HepG2 (cell line): Measurements from ENCODE around the gene PEX3. TPM values are rescaled to one million over a fixed set of nuclear protein-coding genes. Genes with fewer than 3 reads are reported as not detected.

Experiments used
- ATAC-seq: fragments of 200-7000 bp; cut with Tn5 transposase; 3 replicates; pipeline ENCODE4 v1.9.1; 2020; ENCODE audit warnings: mild to moderate bottlenecking, moderate library complexity
- BruUV-seq: library from RNA; stranded (reverse); fragments of 400-500 nt; replicated peaks from 2 replicates; lab custom pipeline; 2021; lab: Mats Ljungman, UMichigan
- CTCF ChIA-PET: fragments of 300-600 bp; formaldehyde crosslinking; extraction: SDS; loops from one replicate; lab custom pipeline; 2021; ENCODE audit warnings: low total read pairs, inconsistent platforms, low intra/inter-chr PET ratio; lab: Yijun Ruan, JAX
- POLR2A ChIA-PET: fragments of 350-600 bp; sonication (Branson Sonifier 250); formaldehyde crosslinking; loops from one replicate; lab custom pipeline; 2020; ENCODE audit warnings: antibody characterized with exemption, inconsistent platforms; lab: Yijun Ruan, JAX
- DNase-seq: peaks from one replicate; pipeline ENCODE4 v3.0.0-alpha.2; 2015; ENCODE audit warnings: low spot score
- FAIRE-seq: peaks from 3 replicates; lab custom pipeline; 2011; peaks lifted over from hg19 to GRCh38; lab: Jason Lieb, UNC
- H2AFZ ChIP-seq: one replicate; pipeline ENCODE4 v1.6.1; 2011; ENCODE audit warnings: low read length, inconsistent platforms
- H3K27ac ChIP-seq: fragments of 300-600 bp; 3 replicates; pipeline ENCODE4 v1.8.0; 2011; ENCODE audit warnings: mixed run types, mild to moderate bottlenecking, mixed read lengths, low read length, inconsistent platforms; ENCODE audit not compliant: insufficient read depth; ENCODE audit errors: extremely low read length
- H3K27me3 ChIP-seq, 2 experiments: fragments of 200-600 bp in 1 of 2; 2 replicates in 1 of 2; 3 replicates in 1 of 2; pipeline versions ENCODE4 v1.6.0 to v1.8.0; 2011; ENCODE audit warnings: low read length in 2 of 2, mild to moderate bottlenecking in 2 of 2, moderate library complexity in 2 of 2, inconsistent platforms in 1 of 2; ENCODE audit not compliant: insufficient read depth in 2 of 2, control insufficient read depth in 1 of 2
- H3K36me3 ChIP-seq, 2 experiments: fragments of 200-600 bp in 1 of 2; replicated peaks in 1 of 2; 2 replicates in 1 of 2; 3 replicates in 1 of 2; pipeline versions ENCODE4 v1.5.1 to v1.8.0; 2011; ENCODE audit warnings: low read length in 2 of 2, inconsistent platforms in 1 of 2; ENCODE audit not compliant: insufficient read depth in 2 of 2, control insufficient read depth in 1 of 2
- H3K4me1 ChIP-seq: 2 replicates; pipeline ENCODE4 v1.5.1; 2012; ENCODE audit warnings: low read length, inconsistent platforms; ENCODE audit not compliant: insufficient read depth
- H3K4me2 ChIP-seq: 2 replicates; pipeline ENCODE4 v1.6.0; 2011; ENCODE audit warnings: low read depth, low read length, inconsistent platforms
- H3K4me3 ChIP-seq, 3 experiments: fragments of 200-600 bp in 1 of 3; sonication (generic), shearing (Covaris generic) in 1 of 3; replicated peaks in 1 of 3; 2 replicates each; pipeline ENCODE4 v1.5.1; 2011 to 2016; ENCODE audit warnings: low read length in 3 of 3, inconsistent platforms in 2 of 3, low read depth in 2 of 3, mild to moderate bottlenecking in 2 of 3, control low read depth in 1 of 3, mixed read lengths in 1 of 3; ENCODE audit not compliant: insufficient read depth in 1 of 3
- H3K79me2 ChIP-seq: one replicate; pipeline ENCODE4 v1.6.1; 2011; ENCODE audit warnings: low read length, inconsistent platforms; ENCODE audit not compliant: insufficient read depth
- H3K9ac ChIP-seq: 2 replicates; pipeline ENCODE4 v1.6.0; 2011; ENCODE audit warnings: mild to moderate bottlenecking, low read depth, low read length, inconsistent platforms; ENCODE audit not compliant: insufficient read depth
- H3K9me3 ChIP-seq: 2 replicates; pipeline ENCODE4 v1.5.1; 2012; ENCODE audit warnings: mild to moderate bottlenecking, low read length
- H4K20me1 ChIP-seq: 2 replicates; pipeline ENCODE4 v1.6.0; 2011; ENCODE audit warnings: inconsistent platforms, mild to moderate bottlenecking, low read length, moderate library complexity; ENCODE audit not compliant: insufficient read depth
- MIXL1 ChIP-seq: IDR thresholded peaks from 2 replicates; pipeline ENCODE4 v1.6.1; 2016
- ZEB1 ChIP-seq: IDR thresholded peaks from 2 replicates; pipeline ENCODE4 v1.6.1; 2012; ENCODE audit warnings: mild to moderate bottlenecking, low read depth, inconsistent platforms; ENCODE audit not compliant: insufficient replicate concordance
- ZNF205 ChIP-seq: IDR thresholded peaks from 2 replicates; pipeline ENCODE4 v1.6.1; 2018; ENCODE audit warnings: missing biosample characterization, missing genetic modification reagents
- ZNF607 ChIP-seq: sonication (generic); formaldehyde crosslinking; IDR thresholded peaks from 2 replicates; pipeline ENCODE4 v1.5.1; 2020; ENCODE audit warnings: missing genetic modification reagents, mild to moderate bottlenecking, borderline replicate concordance
- ZZZ3 ChIP-seq: sonication (generic); formaldehyde crosslinking; IDR thresholded peaks from 2 replicates; pipeline ENCODE4 v1.4.0; 2020; ENCODE audit warnings: missing genetic modification reagents, mild to moderate bottlenecking, borderline replicate concordance
- WGBS: methylation state at CpG from one replicate; pipeline ENCODE4 v1.1.6; 2017; ENCODE audit warnings: low lambda C conversion rate; 5-methylcytosine and 5-hydroxymethylcytosine counted together
- in situ Hi-C: cut with HindIII; loops from 2 replicates; pipeline ENCODE4 v1.10.0; 2017; ENCODE audit warnings: low pct_unique_long_range_greater_than_20kb; ENCODE audit not compliant: extremely low pct_ligation_motif_present
- intact Hi-C: fragments of 100-400 bp; cut with micrococcal nuclease; formaldehyde crosslinking; loops from one replicate; pipeline ENCODE4 v1.10.0; 2022; ENCODE audit not compliant: unreplicated experiment
- polyA plus RNA-seq, 8 experiments: library from polyadenylated mRNA; depleted of rRNA in 3 of 8; stranded (reverse) in 7 of 8; unstranded in 1 of 8; fragments of >200 nt; fragmentation: Illumina TruSeq in 4 of 8; extraction: Trizol in 4 of 8; gene quantifications; 2 replicates each; pipeline versions ENCODE4 v1.2.1 to v1.2.3, GENCODE V29; 2011 to 2016; ENCODE audit warnings: low read depth in 4 of 8, missing spikeins in 1 of 8, mixed read lengths in 1 of 8; ENCODE audit not compliant: insufficient read depth in 1 of 8
- total RNA-seq, 5 experiments: library from RNA; depleted of rRNA; stranded (reverse); fragments of >200 nt; fragmentation: Illumina TruSeq; extraction: Trizol; gene quantifications; 2 replicates each; pipeline ENCODE4 v1.2.3, GENCODE V29; 2016; ENCODE audit warnings: low read depth in 1 of 5
- TF ChIP-seq, protein P1 (sequence below): sonication (generic); formaldehyde crosslinking; IDR thresholded peaks from 2 replicates; pipeline ENCODE4 v1.4.0; 2020; ENCODE audit warnings: missing genetic modification reagents
- TF ChIP-seq, protein P2 (sequence below): sonication (generic); formaldehyde crosslinking; IDR thresholded peaks from 2 replicates; pipeline ENCODE4 v1.5.1; 2020; ENCODE audit warnings: mild to moderate bottlenecking, missing genetic modification reagents, borderline replicate concordance
- TF ChIP-seq, protein P3 (sequence below): sonication (generic); formaldehyde crosslinking; IDR thresholded peaks from 2 replicates; pipeline ENCODE4 v1.4.0; 2020; ENCODE audit warnings: mild to moderate bottlenecking, low read depth, missing genetic modification reagents

The PEX3 gene
- total and polyA plus RNA-seq, 2 of the 13 experiments (the other 11 are each of a cell fraction or from before 2014, with no cell fraction given): 30.9 to 40.8 TPM

DNA sequence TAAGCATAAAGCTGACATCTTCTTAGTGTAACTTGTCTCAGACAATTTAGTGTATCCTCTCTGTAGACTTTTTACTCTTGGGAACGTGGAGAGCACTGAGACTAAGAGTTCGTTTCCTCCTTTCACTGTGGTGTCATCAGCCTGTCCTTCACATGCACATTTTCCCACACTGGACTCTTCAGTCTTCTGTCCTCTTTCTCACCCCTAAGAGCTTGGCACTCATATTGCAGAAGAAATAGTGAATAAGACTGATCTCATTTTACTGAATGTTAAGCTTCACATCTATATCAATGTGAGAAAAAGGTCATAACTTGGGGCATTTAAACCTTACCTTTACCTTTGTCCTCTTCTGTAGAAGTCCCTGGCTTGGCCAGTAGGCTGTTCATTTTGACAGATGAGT lies 35.4 kb downstream of the PEX3 start:
- H3K79me2 ChIP-seq: no peaks in the 10 kb centered on the region
- TF ChIP-seq MIXL1 (CRISPR knock-in tag) (no peak), ZZZ3 (no peak), ZEB1 (no peak), ZNF205 (CRISPR knock-in tag) (no peak), ZNF607 (CRISPR knock-in tag) (no peak)
- TF ChIP-seq, protein P1, sequence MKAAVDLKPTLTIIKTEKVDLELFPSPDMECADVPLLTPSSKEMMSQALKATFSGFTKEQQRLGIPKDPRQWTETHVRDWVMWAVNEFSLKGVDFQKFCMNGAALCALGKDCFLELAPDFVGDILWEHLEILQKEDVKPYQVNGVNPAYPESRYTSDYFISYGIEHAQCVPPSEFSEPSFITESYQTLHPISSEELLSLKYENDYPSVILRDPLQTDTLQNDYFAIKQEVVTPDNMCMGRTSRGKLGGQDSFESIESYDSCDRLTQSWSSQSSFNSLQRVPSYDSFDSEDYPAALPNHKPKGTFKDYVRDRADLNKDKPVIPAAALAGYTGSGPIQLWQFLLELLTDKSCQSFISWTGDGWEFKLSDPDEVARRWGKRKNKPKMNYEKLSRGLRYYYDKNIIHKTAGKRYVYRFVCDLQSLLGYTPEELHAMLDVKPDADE (CRISPR knock-in tag): no peak
- TF ChIP-seq, protein P2, sequence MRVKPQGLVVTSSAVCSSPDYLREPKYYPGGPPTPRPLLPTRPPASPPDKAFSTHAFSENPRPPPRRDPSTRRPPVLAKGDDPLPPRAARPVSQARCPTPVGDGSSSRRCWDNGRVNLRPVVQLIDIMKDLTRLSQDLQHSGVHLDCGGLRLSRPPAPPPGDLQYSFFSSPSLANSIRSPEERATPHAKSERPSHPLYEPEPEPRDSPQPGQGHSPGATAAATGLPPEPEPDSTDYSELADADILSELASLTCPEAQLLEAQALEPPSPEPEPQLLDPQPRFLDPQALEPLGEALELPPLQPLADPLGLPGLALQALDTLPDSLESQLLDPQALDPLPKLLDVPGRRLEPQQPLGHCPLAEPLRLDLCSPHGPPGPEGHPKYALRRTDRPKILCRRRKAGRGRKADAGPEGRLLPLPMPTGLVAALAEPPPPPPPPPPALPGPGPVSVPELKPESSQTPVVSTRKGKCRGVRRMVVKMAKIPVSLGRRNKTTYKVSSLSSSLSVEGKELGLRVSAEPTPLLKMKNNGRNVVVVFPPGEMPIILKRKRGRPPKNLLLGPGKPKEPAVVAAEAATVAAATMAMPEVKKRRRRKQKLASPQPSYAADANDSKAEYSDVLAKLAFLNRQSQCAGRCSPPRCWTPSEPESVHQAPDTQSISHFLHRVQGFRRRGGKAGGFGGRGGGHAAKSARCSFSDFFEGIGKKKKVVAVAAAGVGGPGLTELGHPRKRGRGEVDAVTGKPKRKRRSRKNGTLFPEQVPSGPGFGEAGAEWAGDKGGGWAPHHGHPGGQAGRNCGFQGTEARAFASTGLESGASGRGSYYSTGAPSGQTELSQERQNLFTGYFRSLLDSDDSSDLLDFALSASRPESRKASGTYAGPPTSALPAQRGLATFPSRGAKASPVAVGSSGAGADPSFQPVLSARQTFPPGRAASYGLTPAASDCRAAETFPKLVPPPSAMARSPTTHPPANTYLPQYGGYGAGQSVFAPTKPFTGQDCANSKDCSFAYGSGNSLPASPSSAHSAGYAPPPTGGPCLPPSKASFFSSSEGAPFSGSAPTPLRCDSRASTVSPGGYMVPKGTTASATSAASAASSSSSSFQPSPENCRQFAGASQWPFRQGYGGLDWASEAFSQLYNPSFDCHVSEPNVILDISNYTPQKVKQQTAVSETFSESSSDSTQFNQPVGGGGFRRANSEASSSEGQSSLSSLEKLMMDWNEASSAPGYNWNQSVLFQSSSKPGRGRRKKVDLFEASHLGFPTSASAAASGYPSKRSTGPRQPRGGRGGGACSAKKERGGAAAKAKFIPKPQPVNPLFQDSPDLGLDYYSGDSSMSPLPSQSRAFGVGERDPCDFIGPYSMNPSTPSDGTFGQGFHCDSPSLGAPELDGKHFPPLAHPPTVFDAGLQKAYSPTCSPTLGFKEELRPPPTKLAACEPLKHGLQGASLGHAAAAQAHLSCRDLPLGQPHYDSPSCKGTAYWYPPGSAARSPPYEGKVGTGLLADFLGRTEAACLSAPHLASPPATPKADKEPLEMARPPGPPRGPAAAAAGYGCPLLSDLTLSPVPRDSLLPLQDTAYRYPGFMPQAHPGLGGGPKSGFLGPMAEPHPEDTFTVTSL (CRISPR knock-in tag): no peak
- TF ChIP-seq, protein P3, sequence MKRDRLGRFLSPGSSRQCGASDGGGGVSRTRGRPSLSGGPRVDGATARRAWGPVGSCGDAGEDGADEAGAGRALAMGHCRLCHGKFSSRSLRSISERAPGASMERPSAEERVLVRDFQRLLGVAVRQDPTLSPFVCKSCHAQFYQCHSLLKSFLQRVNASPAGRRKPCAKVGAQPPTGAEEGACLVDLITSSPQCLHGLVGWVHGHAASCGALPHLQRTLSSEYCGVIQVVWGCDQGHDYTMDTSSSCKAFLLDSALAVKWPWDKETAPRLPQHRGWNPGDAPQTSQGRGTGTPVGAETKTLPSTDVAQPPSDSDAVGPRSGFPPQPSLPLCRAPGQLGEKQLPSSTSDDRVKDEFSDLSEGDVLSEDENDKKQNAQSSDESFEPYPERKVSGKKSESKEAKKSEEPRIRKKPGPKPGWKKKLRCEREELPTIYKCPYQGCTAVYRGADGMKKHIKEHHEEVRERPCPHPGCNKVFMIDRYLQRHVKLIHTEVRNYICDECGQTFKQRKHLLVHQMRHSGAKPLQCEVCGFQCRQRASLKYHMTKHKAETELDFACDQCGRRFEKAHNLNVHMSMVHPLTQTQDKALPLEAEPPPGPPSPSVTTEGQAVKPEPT (CRISPR knock-in tag): no peak
- H3K4me3 ChIP-seq: no peak overlapping the region
- WGBS: 91% methylated on average over 2 of the region's 2 CpGs
- ChIA-PET CTCF (no interaction called here), POLR2A (no interaction called here)
- intact Hi-C loops: no loop called here
- no peaks in the 10 kb centered on the region for H3K27me3 ChIP-seq
- in situ Hi-C loops: no loop called here
- DNase-seq (no peak), FAIRE-seq (no peak), ATAC-seq (no peak)
- H3K4me2 ChIP-seq: no peak overlapping the region
- no peak overlapping the region for H2AFZ ChIP-seq
- H4K20me1 ChIP-seq: no peaks in the 10 kb centered on the region
- BruUV-seq: no TSS peak
- H3K9ac ChIP-seq: no peak overlapping the region
- peaks cover 0 to 2% of the 10 kb centered on the region in 2 experiments; a peak in 1 of 5 replicates for H3K36me3 ChIP-seq
- H3K4me1 ChIP-seq: no peaks in the 10 kb centered on the region
- H3K27ac ChIP-seq: no peak overlapping the region
- no peaks in the 10 kb centered on the region for H3K9me3 ChIP-seq
